ELR (cell line): ENCODE data around the gene PLEKHA1.

Experiments used
- DNase-seq: peaks from one replicate; pipeline ENCODE4 v3.0.0-alpha.2; 2015; ENCODE audit warnings: low read depth

The PLEKHA1 gene

DNA sequence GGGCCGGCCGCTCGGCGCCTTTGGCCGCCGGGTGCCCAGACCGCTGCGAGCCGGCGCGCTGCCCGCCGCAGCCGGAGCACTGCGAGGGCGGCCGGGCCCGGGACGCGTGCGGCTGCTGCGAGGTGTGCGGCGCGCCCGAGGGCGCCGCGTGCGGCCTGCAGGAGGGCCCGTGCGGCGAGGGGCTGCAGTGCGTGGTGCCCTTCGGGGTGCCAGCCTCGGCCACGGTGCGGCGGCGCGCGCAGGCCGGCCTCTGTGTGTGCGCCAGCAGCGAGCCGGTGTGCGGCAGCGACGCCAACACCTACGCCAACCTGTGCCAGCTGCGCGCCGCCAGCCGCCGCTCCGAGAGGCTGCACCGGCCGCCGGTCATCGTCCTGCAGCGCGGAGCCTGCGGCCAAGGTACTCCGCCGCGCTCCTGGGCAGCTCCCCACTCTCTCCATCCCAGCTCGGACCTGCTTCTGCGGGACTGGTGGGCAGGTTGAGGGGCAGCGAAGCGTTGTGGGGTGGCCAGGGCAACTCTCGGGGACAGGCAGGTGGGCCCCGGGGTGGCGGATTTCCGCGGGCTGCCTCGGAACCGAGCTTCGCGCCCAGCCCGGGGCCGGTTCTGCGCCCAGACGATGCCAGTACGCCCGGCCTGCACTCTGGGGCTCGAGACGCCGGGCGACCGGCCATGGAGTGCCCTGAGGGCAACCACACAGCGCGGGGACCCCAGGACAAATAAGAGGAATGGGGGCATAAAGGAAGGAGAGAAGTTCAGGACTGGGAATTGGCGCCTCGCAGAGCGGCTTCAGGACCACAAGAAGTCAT, 87.4 kb downstream of the PLEKHA1 start:
- no peak for DNase-seq

DNA sequence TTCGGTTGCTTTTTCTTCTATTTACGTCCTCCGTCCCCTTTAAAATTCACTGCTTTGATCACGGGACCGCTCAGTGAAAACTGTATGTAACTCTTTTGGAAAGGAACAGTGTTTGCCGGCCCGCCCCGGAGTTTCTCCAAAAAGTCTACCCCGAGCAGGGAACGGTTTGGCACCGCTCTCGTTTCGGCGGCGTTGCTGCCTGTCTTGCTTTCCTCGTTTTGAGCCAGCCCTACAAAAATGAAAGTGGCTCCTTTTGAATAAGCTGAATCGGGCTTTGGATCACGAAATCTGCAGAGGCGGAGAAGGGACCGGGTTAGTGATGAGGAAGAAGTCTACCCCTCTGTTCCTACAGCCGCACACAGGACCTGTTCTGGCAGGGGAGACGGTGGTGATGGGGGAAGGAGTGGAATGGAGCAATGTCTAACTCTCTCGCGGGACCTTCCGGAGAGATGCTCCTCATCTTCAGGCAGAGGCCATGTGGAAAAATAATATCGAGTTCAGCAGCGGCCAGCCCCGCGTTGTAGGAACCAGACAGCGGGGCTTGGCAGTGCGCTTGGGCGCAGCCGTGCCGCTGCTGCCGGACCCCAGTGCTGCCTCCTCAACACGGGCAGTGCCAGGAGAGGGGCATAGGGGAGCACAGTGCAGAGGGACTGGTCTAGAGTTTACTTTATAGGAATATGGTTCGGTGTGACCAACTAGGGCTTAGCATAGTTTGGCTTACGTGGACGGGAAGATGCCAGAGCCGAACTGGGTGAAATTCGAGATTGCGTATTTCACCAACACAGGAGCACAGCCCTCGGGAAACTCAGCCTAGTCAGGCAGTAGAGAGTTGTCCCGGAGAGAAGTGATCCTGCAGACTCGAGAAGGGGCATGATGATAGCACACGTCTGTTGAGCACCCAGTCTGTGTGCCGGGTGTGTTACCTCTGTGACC, 88.3 kb downstream of the PLEKHA1 start:
- peak; percentile 48 for DNase-seq

- no peak for DNase-seq
Observed at GRCh38 chr10:122463466-122464249, 89.2 kb downstream of the PLEKHA1 start.

DNA sequence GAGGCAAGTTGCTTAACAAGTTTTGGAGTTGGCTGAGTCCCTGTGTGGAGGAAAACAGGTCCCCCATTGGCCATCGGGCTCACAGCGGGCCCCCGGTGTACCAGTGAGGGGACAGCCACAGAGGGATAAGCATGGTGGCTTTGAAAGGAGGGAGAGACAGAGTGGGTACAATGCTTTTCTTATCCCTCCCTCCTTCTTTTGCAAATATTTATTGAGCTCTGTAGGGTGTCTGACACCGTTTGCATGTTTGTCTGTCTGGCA, 89.7 kb downstream of the PLEKHA1 start:
- DNase-seq = no peak

GRCh38 chr10:122464586-122464985, 90.1 kb downstream of the PLEKHA1 start:
- DNase-seq = no peak

GRCh38 chr10:122465401-122466040, 91.0 kb downstream of the PLEKHA1 start:
- DNase-seq = no peak

- no peak for DNase-seq
Observed at GRCh38 chr10:122466951-122467381, 92.5 kb downstream of the PLEKHA1 start.

DNA sequence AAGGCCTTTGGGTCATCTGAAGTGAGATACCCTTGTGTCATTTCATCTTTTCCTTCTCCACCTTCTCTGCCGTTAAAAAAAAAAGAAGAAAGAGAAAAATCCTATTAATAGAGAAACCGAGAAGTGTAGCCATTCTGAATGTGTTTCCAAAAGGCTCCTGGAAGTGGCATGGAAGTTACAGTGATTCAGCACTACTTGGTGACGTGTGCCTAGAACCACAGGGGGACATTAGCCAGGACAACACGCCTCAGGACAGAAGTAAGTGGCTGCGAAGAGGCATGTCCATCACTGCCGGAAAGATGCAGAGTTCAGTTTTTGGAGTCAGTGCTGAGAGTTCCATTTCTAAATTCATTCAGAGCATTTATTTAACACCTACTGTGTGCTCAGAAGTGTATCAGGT, 93.2 kb downstream of the PLEKHA1 start:
- no peak for DNase-seq

DNA sequence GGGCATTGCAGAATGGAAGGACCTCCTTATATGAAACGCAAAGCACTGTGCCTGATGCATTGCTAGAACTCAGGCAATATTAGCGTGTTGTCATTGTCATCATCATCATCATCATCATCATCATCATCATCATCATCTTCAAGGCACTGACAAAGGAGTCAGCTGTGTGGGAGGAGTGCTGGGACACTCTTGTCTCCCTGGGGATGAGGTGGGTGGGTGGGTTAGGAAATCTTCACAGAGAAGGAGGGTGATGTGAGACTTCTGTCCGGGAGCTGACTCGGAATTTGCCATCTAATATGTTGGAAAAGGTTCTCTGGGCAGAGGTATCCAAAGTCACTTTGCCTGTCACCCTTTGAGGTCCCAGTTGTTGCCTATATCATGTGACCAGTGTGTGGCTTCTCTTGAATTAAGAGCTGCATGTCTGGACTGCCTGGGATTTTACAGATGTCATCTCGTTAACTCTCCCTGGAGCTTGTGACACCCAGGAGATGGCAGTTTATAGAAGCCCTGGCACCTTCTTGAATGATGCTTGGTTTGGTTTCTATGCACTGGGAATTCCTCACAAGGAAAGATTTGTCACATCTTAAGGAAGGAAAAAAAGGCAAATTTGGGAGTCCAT, 93.9 kb downstream of the PLEKHA1 start:
- DNase-seq = no peak

DNA sequence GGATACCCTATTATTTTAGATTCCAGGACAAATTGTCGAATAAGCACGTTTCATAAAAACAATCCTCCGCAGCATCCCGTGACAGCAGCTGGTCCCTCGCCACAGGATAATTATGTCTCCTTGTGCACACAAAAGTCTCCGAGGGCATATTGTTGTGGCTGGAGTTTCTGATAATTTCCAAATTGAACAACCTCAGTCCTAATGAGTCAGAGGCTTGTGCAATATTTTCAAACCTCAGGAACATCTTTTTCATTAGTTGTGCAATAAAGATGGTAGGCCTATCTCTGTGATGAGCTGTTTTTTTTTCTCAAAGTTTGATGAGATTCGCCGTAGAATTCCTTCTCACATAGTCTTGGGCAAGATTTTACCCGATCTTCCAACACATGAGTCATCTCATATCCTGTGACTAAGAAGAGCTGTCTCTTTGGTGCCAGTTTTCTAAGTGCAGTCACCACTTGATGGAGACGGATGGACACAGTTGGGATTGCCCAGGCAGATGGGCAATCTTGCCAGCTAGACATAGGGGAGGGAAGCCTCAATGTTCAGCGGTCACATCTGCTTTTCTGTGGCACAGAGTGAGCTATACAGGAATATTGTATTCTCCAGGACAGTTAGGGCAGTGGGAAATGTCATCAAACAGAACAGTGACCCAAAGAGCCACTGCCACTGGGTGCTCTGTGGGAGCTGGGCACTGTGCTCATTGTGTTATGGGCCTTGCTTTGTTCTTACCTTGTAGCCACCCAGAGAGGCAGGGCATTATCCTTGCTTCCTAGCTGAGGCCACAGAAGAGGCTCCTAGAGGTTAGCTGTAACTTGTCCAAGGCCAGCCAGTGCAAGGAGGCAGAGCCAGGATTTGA, 94.6 kb downstream of the PLEKHA1 start:
- DNase-seq = peak; percentile 98

GRCh38 chr10:122469848-122470247, 95.3 kb downstream of the PLEKHA1 start:
- DNase-seq = no peak

DNA sequence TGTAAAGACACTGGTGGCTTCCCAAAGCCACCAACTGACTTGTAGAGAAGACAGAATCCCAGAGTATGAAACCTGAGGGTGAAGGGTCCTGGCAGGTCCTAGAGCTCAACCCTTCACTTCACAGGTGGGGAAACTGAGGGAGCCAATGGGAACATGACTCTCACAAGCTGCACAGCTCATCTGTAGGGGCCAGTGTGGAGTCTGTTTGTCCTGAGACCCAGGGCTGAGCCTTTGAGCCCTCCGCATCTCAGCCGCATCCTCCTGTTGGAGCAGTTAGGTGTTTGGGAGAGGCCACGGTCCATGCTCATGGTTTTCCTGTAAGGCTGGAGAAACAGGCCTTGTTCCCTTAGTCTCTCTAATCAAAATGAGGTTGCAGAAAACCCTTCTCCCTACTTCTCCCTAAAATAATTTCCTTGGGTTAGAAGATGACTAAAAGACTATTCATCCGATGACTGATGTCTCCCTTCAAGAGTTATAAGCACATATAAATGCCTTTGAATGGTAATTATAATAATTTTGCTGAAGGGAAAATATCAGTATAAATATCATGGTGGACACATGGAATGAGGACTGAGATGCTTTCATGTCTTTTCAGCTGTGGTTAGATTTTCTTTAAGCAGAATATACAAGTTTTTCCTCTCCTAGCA, 97.1 kb downstream of the PLEKHA1 start:
- peak; percentile 70 for DNase-seq

GRCh38 chr10:122473116-122473515, 98.6 kb downstream of the PLEKHA1 start:
- DNase-seq = no peak

DNA sequence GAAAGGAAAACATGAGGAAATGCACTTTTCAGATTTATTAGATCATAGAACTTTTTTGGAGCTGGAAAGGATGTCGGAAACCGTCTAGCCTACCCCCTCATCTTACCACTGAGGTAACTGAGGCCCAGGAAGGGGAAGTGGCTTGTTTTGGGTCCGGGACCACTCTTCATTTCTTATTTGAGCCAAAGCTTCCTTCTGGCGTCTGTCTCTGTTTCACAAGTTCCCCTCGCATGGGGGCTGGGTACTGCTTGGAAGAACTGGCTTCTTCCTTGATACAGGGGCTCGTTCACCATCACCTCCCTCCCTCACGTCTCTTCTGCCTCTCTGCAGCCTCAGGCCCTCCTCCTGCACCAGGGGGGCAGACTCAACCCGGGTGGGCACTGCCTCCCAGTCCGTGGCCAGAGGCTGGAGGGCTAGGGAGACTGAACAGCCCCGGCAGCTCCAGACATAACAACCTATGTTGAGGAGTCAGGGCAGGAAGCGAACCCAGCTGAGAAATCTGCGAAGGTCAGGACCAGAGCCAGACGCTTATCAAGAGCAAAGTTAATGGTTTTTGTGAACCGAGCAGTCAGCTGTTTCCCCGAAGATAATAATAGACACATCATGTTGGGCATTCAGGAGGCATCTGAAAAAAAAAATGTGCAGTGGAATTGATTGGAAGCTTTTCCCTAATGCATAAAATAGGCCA, 99.8 kb downstream of the PLEKHA1 start:
- no peak for DNase-seq

DNA sequence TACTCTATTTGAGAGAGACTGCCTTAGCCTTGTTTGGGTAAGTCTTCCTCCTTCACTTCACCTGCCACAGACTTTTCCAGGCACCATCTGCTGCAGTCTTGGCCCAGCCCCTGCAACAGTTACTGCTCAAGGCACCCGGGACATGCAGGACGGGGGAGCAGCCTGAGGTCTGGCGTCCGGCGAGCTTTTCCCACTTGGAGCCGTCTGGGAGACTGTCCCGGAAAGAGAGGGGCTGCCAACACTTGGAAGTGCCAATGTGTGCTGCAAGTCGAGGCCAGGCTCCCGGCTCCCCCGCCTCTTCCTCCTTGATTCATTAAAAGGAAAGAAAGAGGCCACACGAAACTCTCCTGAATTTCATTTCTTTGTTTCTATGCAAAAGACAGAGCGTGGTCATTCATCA, 100.6 kb downstream of the PLEKHA1 start:
- DNase-seq = no peak

DNA sequence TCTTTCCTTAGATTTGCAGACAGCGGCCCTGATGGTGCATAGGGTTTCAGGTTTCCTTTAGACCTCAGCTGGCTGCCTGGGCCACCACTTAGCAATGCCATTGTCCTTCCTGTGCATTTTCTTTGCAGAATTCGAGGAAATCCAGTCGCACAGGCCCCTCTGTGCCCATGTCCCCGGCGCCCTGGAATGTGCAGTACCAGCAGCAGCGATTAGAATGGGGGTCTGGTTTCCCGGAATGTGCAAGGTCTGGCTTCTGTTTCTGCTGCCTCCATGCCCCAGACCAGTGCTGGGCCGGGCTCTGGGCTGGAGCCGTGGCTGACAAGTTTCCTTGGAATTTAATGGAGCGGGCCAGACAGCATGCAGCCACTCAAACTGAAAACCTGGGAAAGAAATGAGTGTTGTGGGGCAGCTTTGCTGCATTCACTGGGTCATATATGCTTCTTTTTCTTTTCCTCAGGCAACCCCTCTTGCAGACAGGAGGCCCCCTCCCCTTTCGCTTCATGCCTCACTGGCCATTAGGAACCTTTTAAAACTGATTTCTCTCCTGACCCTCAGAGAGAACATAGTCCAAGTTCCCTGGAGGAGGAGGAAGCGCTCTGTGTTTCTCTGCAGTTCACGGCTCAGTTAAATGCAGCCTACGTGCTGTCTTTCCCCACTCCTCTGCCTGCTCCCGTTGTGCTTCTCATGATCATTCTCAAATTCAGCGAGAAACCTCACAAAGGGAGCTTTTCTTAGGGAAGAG, 101.3 kb downstream of the PLEKHA1 start:
- DNase-seq = no peak

DNA sequence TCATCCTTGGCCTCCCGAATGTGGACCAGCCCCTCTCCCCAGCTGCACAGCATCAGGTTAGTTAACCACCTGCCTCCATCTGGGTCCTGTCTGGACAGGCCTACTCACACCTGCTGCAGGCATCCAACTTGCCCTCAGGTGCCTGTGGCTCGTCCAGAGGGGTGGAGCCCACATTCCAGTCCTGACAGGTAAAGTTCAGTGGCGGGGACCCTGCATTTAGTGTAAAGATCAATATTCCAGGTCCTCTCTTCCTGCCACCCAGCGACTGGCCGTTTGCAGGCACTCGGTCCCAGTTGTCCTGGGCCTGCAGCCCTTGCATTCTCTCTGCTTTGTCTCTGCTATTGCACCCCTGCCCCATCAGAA, 101.8 kb downstream of the PLEKHA1 start:
- no peak for DNase-seq

DNA sequence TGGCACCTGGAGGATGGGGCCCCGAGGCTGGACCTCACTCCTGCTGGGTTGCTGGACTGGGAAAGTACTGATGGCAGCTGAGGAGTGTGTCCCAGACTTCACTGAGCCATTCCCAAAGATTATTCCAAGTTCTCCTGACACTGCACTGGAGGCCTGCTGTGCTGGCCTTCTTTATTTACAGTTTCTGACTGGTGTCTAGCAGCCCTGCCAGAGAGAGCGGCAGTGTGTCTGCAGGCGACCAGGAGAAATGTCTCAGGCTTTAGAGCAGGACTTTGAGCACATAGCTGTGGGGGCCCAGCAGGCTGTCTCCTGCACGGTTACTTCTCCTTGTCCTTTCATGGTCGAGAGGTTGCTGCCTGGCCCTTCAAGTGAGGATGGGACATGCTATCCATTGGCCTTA, 102.9 kb downstream of the PLEKHA1 start:
- no peak for DNase-seq

DNA sequence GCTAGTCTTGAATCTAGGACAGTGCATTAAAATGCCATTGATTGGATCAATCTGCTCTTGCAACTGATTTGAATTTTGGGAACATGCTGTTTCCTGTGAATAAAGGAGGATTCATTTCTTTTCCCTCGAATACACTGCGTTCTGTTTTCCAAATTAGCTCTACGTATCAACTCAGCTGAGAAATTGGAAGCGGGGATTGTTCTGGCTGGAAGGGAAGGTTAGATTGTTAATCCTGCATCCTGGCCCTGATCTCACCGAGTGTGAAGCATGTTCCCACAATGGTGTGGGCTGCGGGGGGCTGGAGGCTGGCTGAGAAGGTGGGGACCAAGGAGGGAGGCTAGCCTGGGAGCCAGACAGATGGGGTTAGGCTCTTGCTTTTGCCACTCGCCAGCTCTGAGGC, 104.5 kb downstream of the PLEKHA1 start:
- no peak for DNase-seq
